HEK293 (cell line): ENCODE measurements around the gene RAB24.

Experiments
- BCL6B ChIP-seq: fragments of 450-650 bp; formaldehyde crosslinking; IDR thresholded peaks from 2 replicates; pipeline ENCODE4 v1.5.1; 2017; ENCODE audit warnings: missing biosample characterization, missing genetic modification characterization
- ELK4 ChIP-seq: IDR thresholded peaks from 2 replicates; pipeline ENCODE4 v1.6.1; 2011; ENCODE audit warnings: mild to moderate bottlenecking, low read depth, low read length, borderline replicate concordance
- GLIS2 ChIP-seq: fragments of 450-650 bp; formaldehyde crosslinking; IDR thresholded peaks from 2 replicates; pipeline ENCODE4 v1.5.1; 2016; ENCODE audit warnings: missing biosample characterization, missing genetic modification characterization
- HOXC10 ChIP-seq: sonication (generic); formaldehyde crosslinking; IDR thresholded peaks from 2 replicates; pipeline ENCODE4 v1.8.1; 2023; ENCODE audit warnings: mild to moderate bottlenecking, missing genetic modification reagents
- KLF9 ChIP-seq: fragments of 450-650 bp; formaldehyde crosslinking; IDR thresholded peaks from 2 replicates; pipeline ENCODE4 v1.5.1; 2016; ENCODE audit warnings: missing biosample characterization, missing genetic modification characterization, low read depth
- REPIN1 ChIP-seq: fragments of 450-650 bp; formaldehyde crosslinking; IDR thresholded peaks from 2 replicates; pipeline ENCODE4 v1.5.1; 2017; ENCODE audit warnings: missing biosample characterization, missing genetic modification characterization, low read depth
- ZBTB17 ChIP-seq: fragments of 450-650 bp; formaldehyde crosslinking; IDR thresholded peaks from 2 replicates; pipeline ENCODE4 v1.5.1; 2016; ENCODE audit warnings: missing biosample characterization, missing genetic modification characterization
- ZBTB21 ChIP-seq: fragments of 450-650 bp; formaldehyde crosslinking; IDR thresholded peaks from 2 replicates; pipeline ENCODE4 v1.5.1; 2017; ENCODE audit warnings: missing biosample characterization, missing genetic modification characterization
- ZFP69B ChIP-seq: fragments of 450-650 bp; formaldehyde crosslinking; IDR thresholded peaks from 2 replicates; pipeline ENCODE4 v1.5.1; 2016; ENCODE audit warnings: missing biosample characterization, missing genetic modification characterization
- ZNF132 ChIP-seq: fragments of 450-650 bp; formaldehyde crosslinking; IDR thresholded peaks from 2 replicates; pipeline ENCODE4 v1.5.1; 2017; ENCODE audit warnings: missing biosample characterization, missing genetic modification characterization, borderline replicate concordance
- ZNF157 ChIP-seq: fragments of 450-650 bp; formaldehyde crosslinking; IDR thresholded peaks from 2 replicates; pipeline ENCODE4 v1.5.1; 2016; ENCODE audit warnings: missing biosample characterization, missing genetic modification characterization
- ZNF19 ChIP-seq: fragments of 450-650 bp; formaldehyde crosslinking; IDR thresholded peaks from 2 replicates; pipeline ENCODE4; 2016; ENCODE audit warnings: missing biosample characterization, missing genetic modification characterization, low read depth
- ZNF211 ChIP-seq: fragments of 450-650 bp; formaldehyde crosslinking; IDR thresholded peaks from 2 replicates; pipeline ENCODE4 v1.5.1; 2016; ENCODE audit warnings: low read depth, missing biosample characterization, missing genetic modification characterization
- ZNF239 ChIP-seq: fragments of 450-650 bp; formaldehyde crosslinking; IDR thresholded peaks from 2 replicates; pipeline ENCODE4 v1.5.1; 2016; ENCODE audit warnings: missing biosample characterization, missing genetic modification characterization
- ZNF24 ChIP-seq: fragments of 450-650 bp; formaldehyde crosslinking; IDR thresholded peaks from 2 replicates; pipeline ENCODE4 v1.5.1; 2016; ENCODE audit warnings: missing biosample characterization, missing genetic modification characterization
- ZNF404 ChIP-seq: fragments of 450-650 bp; formaldehyde crosslinking; IDR thresholded peaks from 2 replicates; pipeline ENCODE4 v1.5.1; 2017; ENCODE audit warnings: missing biosample characterization, missing genetic modification characterization
- ZNF449 ChIP-seq: fragments of 450-650 bp; formaldehyde crosslinking; IDR thresholded peaks from 2 replicates; pipeline ENCODE4 v1.5.1; 2017; ENCODE audit warnings: missing biosample characterization, mild to moderate bottlenecking, missing genetic modification characterization, moderate library complexity
- ZNF501 ChIP-seq: fragments of 450-650 bp; formaldehyde crosslinking; IDR thresholded peaks from 2 replicates; pipeline ENCODE4 v1.5.1; 2016; ENCODE audit warnings: missing biosample characterization, missing genetic modification characterization
- ZNF529 ChIP-seq: fragments of 450-650 bp; formaldehyde crosslinking; IDR thresholded peaks from 2 replicates; pipeline ENCODE4 v1.5.1; 2017; ENCODE audit warnings: missing genetic modification characterization, missing biosample characterization; ENCODE audit not compliant: insufficient replicate concordance
- ZNF544 ChIP-seq: fragments of 450-650 bp; formaldehyde crosslinking; IDR thresholded peaks from 2 replicates; pipeline ENCODE4 v1.5.0; 2017; ENCODE audit warnings: missing biosample characterization, missing genetic modification characterization
- ZNF549 ChIP-seq: fragments of 450-650 bp; IDR thresholded peaks from 2 replicates; pipeline ENCODE4 v1.5.1; 2018; ENCODE audit warnings: missing biosample characterization, missing genetic modification characterization, mild to moderate bottlenecking, inconsistent platforms, moderate library complexity
- ZNF571 ChIP-seq: fragments of 450-650 bp; formaldehyde crosslinking; IDR thresholded peaks from 2 replicates; pipeline ENCODE4 v1.5.0; 2017; ENCODE audit warnings: missing biosample characterization, missing genetic modification characterization
- ZNF660 ChIP-seq: fragments of 450-650 bp; IDR thresholded peaks from 2 replicates; pipeline ENCODE4 v1.5.1; 2018; ENCODE audit warnings: missing biosample characterization, mild to moderate bottlenecking, missing genetic modification characterization
- ZNF670 ChIP-seq: fragments of 450-650 bp; formaldehyde crosslinking; IDR thresholded peaks from 2 replicates; pipeline ENCODE4 v1.5.1; 2016; ENCODE audit warnings: missing biosample characterization, missing genetic modification characterization, low read depth
- ZNF747 ChIP-seq: fragments of 450-650 bp; formaldehyde crosslinking; IDR thresholded peaks from 2 replicates; pipeline ENCODE4 v1.5.1; 2016; ENCODE audit warnings: missing biosample characterization, missing genetic modification characterization
- ZNF843 ChIP-seq: fragments of 450-650 bp; formaldehyde crosslinking; IDR thresholded peaks from 2 replicates; pipeline ENCODE4 v1.5.1; 2016; ENCODE audit warnings: missing biosample characterization, missing genetic modification characterization
- ZXDB ChIP-seq: fragments of 450-650 bp; formaldehyde crosslinking; IDR thresholded peaks from 2 replicates; pipeline ENCODE4 v1.5.1; 2016; ENCODE audit warnings: missing biosample characterization, missing genetic modification characterization

RAB24 gene

GRCh38 chr5:177303121-177303924 lies at the start of gene RAB24, which contains the start of gene PRELID1 (continued):
- peak; percentile 65 for TF ChIP-seq ZBTB17
- TF ChIP-seq ZNF571 = no peak
- TF ChIP-seq ZNF239 (tag by site-specific recombination) = no peak
- peak; percentile 93 for TF ChIP-seq ZNF501 (tag by site-specific recombination)
- peak; percentile 89 for TF ChIP-seq GLIS2 (tag by site-specific recombination)
- no peak for TF ChIP-seq ZNF19
- no peak for TF ChIP-seq ZNF670
- TF ChIP-seq ZFP69B (tag by site-specific recombination) = 0 out of 2 replicates have a peak, but pooled peaks have one; percentile 14
- TF ChIP-seq KLF9 (tag by site-specific recombination) = peak; percentile 90
- TF ChIP-seq ZNF211 (tag by site-specific recombination) = no peak
- no peak for TF ChIP-seq ZNF132 (tag by site-specific recombination)
- TF ChIP-seq ZNF24 (tag by site-specific recombination) = peak; percentile 64; the same call in 1 of the 2 replicates
- no peak for TF ChIP-seq ZNF549
- no peak for TF ChIP-seq HOXC10 (CRISPR knock-in tag)
- TF ChIP-seq ELK4 = peak; percentile 54; the same call in 1 of the 2 replicates
- no peak for TF ChIP-seq ZBTB21
- no peak for TF ChIP-seq ZNF747 (tag by site-specific recombination)
- no peak for TF ChIP-seq ZNF544 (tag by site-specific recombination)
- peak; percentile 77 for TF ChIP-seq ZXDB
- TF ChIP-seq REPIN1 = 0 out of 2 replicates have a peak, but pooled peaks have one; percentile 40
- TF ChIP-seq ZNF449 = peak; percentile 30; the same call in 1 of the 2 replicates
- TF ChIP-seq ZNF529 (tag by site-specific recombination) = no peak
- no peak for TF ChIP-seq ZNF404
- TF ChIP-seq ZNF660 = 0 out of 2 replicates have a peak, but pooled peaks have one; percentile 71
- TF ChIP-seq ZNF157 (tag by site-specific recombination) = no peak
- TF ChIP-seq ZNF843 = no peak
- TF ChIP-seq BCL6B = no peak
